Stomach (tissue), 9 donors: ENCODE measurements around the gene SLC5A5. TPM values are rescaled to one million over a fixed set of nuclear protein-coding genes. Genes with fewer than 3 reads are reported as not detected.

Source experiments
- DNase-seq, 2 donors: peaks; one replicate each; pipeline versions ENCODE4 v3.0.0 to v3.0.0-alpha.2; 2013 to 2019
- H3K27ac ChIP-seq, 5 donors: fragments of 200-600 bp in 4 of 5; sonication (generic) in 4 of 5; one replicate each; pipeline ENCODE4 v1.5.1; 2013 to 2019; ENCODE audit warnings: mild to moderate bottlenecking in 1 of 5, moderate library complexity in 1 of 5
- H3K27me3 ChIP-seq, 3 donors: fragments of 200-600 bp; sonication (generic); one replicate each; pipeline ENCODE4 v1.5.1; 2017 to 2019; ENCODE audit warnings: mixed run types in 1 of 3
- H3K36me3 ChIP-seq, 4 donors: fragments of 200-600 bp; sonication (generic); 1 replicate in 3 of 4; 2 replicates in 1 of 4; pipeline ENCODE4 v1.5.1; 2016 to 2019
- H3K4me1 ChIP-seq, 4 donors: fragments of 200-600 bp; sonication (generic); one replicate each; pipeline ENCODE4 v1.5.1; 2016 to 2019
- H3K4me3 ChIP-seq, 4 donors: fragments of 200-600 bp; sonication (generic) in 3 of 4; one replicate each; pipeline ENCODE4 v1.5.1; 2016 to 2019; ENCODE audit warnings: mild to moderate bottlenecking in 1 of 4
- H3K9me3 ChIP-seq, 4 donors: fragments of 200-600 bp; sonication (generic); one replicate each; pipeline ENCODE4 v1.5.1; 2016 to 2019
- EP300 ChIP-seq: sonication (generic); formaldehyde crosslinking; IDR thresholded peaks from one replicate; pipeline ENCODE4 v1.6.1; 2017; ENCODE audit warnings: antibody characterized with exemption
- POLR2A ChIP-seq, 4 donors: fragments of 450-650 bp; IDR thresholded peaks; one replicate each; pipeline ENCODE4 v1.6.1; 2016; ENCODE audit warnings: antibody characterized with exemption in 4 of 4, control low read depth in 2 of 4, mild to moderate bottlenecking in 1 of 4, moderate library complexity in 1 of 4
- POLR2AphosphoS5 ChIP-seq, 3 donors: sonication (generic); formaldehyde crosslinking; IDR thresholded peaks; one replicate each; pipeline ENCODE4 v1.6.1; 2016; ENCODE audit warnings: antibody characterized with exemption in 3 of 3
- WGBS, 5 donors: extraction: QIAGEN DNeasy Blood & Tissue Kit in 3 of 5; methylation state at CpG; one replicate each; pipeline versions ENCODE4 v1.1.5 to v1.1.7; 2013 to 2018; 5-methylcytosine and 5-hydroxymethylcytosine counted together
- intact Hi-C: fragments of 100-400 bp; cut with DNase I; formaldehyde crosslinking; loops from one replicate; pipeline ENCODE4 v1.15.1; 2023; ENCODE audit warnings: low total_unique reads
- polyA plus RNA-seq, 3 donors: library from polyadenylated mRNA; stranded (reverse); fragments of 200-250 nt; gene quantifications; one replicate each; pipeline ENCODE4 v1.2.3, GENCODE V29; 2013
- total RNA-seq, 5 donors: library from RNA; depleted of rRNA; stranded (reverse); fragments of >200 nt; gene quantifications; one replicate each; pipeline versions ENCODE4 v1.1.0 to v1.2.3, GENCODE V29; 2014 to 2016
- TF ChIP-seq, protein P1 (sequence below), 7 experiments: fragments of 450-650 bp in 4 of 7; fragments of 200-600 bp in 3 of 7; sonication (generic) in 3 of 7; IDR thresholded peaks; one replicate each; pipeline ENCODE4 v1.5.1; 2016 to 2019; ENCODE audit warnings: antibody characterized with exemption in 7 of 7, control low read depth in 2 of 7, mild to moderate bottlenecking in 1 of 7
- donor health status: healthy with polysubstance abuse.
- donor health status: Bipolar disorder and iron deficiency.
- donor health status: healthy.

SLC5A5 gene
- total and polyA plus RNA-seq, 8 donors: 1.3 to 116 (median 19.7) TPM; not detected in 1

DNA sequence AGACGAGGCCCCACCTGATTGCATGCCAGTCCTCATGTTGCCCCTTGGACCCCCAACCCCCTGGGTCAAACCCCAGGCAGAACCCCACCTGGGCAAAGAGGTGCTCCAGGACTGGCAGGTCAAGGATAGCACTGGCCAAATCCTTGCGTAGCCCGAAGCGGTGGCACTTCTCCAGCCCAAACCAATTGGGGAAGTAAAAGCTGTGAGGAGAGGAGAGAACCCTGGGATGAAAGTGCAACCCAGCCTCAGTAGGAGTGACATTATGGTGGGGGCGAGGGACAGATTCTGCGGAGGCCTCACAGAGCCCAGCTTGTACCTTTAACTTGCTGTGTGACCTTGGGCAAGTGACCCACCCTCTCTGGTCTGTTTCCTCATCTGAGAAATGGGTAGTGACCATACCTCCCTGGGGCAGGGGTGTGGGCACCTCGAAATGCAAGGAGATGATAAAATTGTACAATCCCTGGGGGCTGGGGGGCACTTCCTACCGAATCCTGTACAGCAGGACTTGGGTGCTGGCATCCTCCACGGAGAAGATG, 28.4 kb upstream of the SLC5A5 start:
- H3K36me3 ChIP-seq: peaks cover 0 to 39% (median 19%) of the 10 kb centered on the region in 4 donors
- H3K9me3 ChIP-seq: no peaks in the 10 kb centered on the region
- no peak for DNase-seq
- TF ChIP-seq, protein P1, sequence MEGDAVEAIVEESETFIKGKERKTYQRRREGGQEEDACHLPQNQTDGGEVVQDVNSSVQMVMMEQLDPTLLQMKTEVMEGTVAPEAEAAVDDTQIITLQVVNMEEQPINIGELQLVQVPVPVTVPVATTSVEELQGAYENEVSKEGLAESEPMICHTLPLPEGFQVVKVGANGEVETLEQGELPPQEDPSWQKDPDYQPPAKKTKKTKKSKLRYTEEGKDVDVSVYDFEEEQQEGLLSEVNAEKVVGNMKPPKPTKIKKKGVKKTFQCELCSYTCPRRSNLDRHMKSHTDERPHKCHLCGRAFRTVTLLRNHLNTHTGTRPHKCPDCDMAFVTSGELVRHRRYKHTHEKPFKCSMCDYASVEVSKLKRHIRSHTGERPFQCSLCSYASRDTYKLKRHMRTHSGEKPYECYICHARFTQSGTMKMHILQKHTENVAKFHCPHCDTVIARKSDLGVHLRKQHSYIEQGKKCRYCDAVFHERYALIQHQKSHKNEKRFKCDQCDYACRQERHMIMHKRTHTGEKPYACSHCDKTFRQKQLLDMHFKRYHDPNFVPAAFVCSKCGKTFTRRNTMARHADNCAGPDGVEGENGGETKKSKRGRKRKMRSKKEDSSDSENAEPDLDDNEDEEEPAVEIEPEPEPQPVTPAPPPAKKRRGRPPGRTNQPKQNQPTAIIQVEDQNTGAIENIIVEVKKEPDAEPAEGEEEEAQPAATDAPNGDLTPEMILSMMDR (IDR thresholded peaks at IDR 0.05): no peak
- TF ChIP-seq POLR2AphosphoS5 (IDR thresholded peaks at IDR 0.05) (no peak), POLR2A (IDR thresholded peaks at IDR 0.05) (no peak), EP300 (no peak)
- intact Hi-C loops: no loop called here
- no peak overlapping the region for H3K27ac ChIP-seq
- H3K27me3 ChIP-seq: peaks cover 0 to 81% (median 4%) of the 10 kb centered on the region in 3 donors
- H3K4me1 ChIP-seq: peaks cover 18 to 46% (median 28%) of the 10 kb centered on the region in 4 donors
- no peak overlapping the region for H3K4me3 ChIP-seq
- 81 to 89% (median 87%) methylated on average over 5 to 9 of the region's 9 CpGs for WGBS, 5 donors

DNA sequence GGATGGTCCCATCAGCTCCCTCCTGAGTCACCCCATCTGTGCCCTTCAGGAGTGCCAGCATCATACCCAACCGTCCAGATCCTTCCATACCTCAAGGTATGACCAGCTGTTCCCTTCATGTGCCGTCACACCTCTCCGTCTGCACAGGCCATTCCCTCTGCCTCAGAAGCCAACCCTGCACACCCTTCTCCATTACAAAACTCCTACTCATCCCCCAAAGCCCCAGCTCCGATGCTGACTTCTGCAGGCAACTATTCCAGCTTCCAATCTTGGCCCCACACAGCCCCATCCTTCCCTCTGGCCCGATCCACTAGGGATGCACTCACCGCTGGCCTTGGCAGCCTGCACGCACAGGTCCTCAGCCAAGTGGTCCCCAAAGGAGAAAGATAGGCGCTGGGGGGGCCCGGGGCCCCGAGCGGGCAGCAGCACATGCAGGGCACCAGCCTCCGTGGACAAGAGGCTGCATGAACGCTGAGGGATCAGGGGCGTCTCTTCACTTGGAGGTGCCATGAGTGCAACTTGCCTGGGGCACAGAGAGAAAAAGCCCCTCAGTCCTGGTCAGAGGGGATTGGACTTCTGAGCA, 27.7 kb upstream of the SLC5A5 start:
- H3K27me3 ChIP-seq: peaks cover 0 to 81% (median 4%) of the 10 kb centered on the region in 3 donors

DNA sequence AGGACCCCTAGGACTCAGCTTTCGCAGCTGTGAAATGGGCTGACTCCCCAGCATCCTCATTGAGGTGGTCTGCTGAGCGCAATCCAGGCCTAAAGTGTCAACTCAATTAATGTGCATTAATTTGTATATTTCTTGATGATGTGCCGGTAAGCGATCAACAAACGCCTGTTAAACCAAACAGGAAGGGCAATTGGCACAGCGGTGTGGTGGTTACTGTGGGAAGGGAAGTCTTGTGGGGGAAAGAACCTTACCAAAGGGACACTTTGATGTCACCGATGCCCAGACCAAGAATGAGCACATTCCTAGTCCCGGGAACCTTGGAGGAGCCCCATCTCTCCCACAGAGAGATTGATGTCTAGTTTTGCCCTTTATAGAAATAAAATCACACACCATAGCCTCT, 25.6 kb upstream of the SLC5A5 start:
- Histone ChIP-seq H3K27me3 (peaks cover 0 to 67% (median 4%) of the 10 kb centered on the region in 3 donors), H3K27ac (peak overlapping the region in 2 of 5 donors; percentile 88 to 90), H3K4me1 (peaks cover 18 to 70% (median 27%) of the 10 kb centered on the region in 4 donors), H3K36me3 (peaks cover 0 to 16% (median 7%) of the 10 kb centered on the region in 4 donors), H3K4me3 (peak overlapping the region in 2 of 4 donors; percentile 20 to 35), H3K9me3 (no peaks in the 10 kb centered on the region)
- 70 to 85% (median 78%) methylated on average over 8 of the region's 8 CpGs for WGBS, 5 donors
- no peak for DNase-seq
- TF ChIP-seq, protein P1 (IDR thresholded peaks at IDR 0.05): no peak
- TF ChIP-seq EP300: no peak
- TF ChIP-seq POLR2A (IDR thresholded peaks at IDR 0.05): no peak
- TF ChIP-seq POLR2AphosphoS5 (IDR thresholded peaks at IDR 0.05): no peak
- intact Hi-C loops: no loop called here

More for the DNA sequence above, 27.7 kb upstream of the SLC5A5 start:
- Histone ChIP-seq H3K36me3 (peaks cover 0 to 34% (median 15%) of the 10 kb centered on the region in 4 donors), H3K9me3 (no peaks in the 10 kb centered on the region), H3K27ac (no peak overlapping the region), H3K4me1 (peaks cover 18 to 51% (median 29%) of the 10 kb centered on the region in 4 donors), H3K4me3 (no peak overlapping the region)
- TF ChIP-seq POLR2A (IDR thresholded peaks at IDR 0.05) (no peak), EP300 (no peak), POLR2AphosphoS5 (IDR thresholded peaks at IDR 0.05) (no peak)
- TF ChIP-seq, protein P1 (IDR thresholded peaks at IDR 0.05): no peak
- 83 to 87% (median 85%) methylated on average over 14 of the region's 14 CpGs for WGBS, 5 donors
- no peak for DNase-seq
- intact Hi-C loops: no loop called here

DNA sequence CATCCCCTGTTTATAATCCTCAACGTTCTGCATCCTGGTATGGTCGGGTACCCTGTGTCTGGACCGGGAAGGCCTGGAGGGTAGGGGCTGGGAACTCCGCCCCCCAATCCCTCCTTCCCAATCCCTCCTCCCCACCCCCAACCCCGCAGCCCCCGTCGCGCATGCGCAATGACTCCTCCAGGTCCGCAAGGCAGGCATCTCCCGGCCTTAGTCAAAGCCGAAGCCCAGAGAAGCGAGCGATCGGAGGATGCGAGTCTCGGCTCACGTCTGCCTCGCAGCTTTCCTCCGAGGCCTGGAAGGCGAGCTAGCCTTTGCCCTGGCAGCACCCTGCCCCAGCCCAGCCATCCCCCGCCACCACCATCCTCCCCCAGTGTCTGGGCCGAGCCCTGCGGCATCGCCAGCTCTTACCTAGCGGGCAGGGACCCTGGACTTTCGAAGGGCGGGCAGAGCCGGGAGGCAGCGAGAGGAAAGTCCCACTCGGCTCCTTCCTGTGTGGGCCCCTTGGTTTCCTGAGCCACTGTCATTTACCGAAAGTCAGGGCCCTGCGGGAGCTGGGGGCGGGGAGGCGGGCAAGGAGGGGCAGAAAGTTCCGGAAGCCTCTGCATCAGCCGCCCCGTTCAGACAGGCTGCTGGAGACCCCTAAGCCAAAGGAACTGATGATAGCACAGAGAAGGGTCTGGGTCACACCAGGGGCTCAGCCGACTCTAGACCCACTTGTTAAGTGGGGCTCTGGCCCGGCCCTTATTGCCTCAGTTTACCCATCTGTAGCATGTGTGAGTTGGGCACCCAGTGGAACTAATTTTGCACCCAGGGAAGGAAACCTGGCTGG, 24.0 kb upstream of the SLC5A5 start, which contains the start of gene JAK3:
TSS of gene JAK3 (minus strand) at position 445 of the 829 bp plus-strand sequence. CDS start 3,565 bp downstream, outside the sequence.
- TF ChIP-seq, protein P1 (IDR thresholded peaks at IDR 0.05): no peak
- peak in 2 of 3 donors; percentile 42 to 45 for TF ChIP-seq POLR2AphosphoS5 (IDR thresholded peaks at IDR 0.05)
- DNase-seq: peak; percentile 52 to 89
- Histone ChIP-seq H3K27me3 (peaks cover 0 to 51% (median 4%) of the 10 kb centered on the region in 3 donors), H3K4me3 (peak within 1 kb of the TSS; percentile 35 to 44 (median 40)), H3K36me3 (peaks cover 0 to 6% (median 0%) of the 10 kb centered on the region in 4 donors), H3K9me3 (no peaks in the 10 kb centered on the region), H3K4me1 (peaks cover 5 to 54% (median 12%) of the 10 kb centered on the region in 4 donors), H3K27ac (peak within 1 kb of the TSS; percentile 65 to 90 (median 78))
- intact Hi-C loops: no loop called here
- WGBS, 5 donors: 7 to 15% (median 11%) methylated on average over 33 to 40 of the region's 40 CpGs
